Spinal cord (tissue), 10 donors: ENCODE data around the gene LDHB. TPM values are rescaled to one million over a fixed set of nuclear protein-coding genes. Genes with fewer than 3 reads are reported as not detected.
"Not testable (repeated sequence)": the region's sequence is repeated elsewhere in the genome, so short reads cannot be mapped to it uniquely, and the experiment has no call there.

Source experiments
- DNase-seq, 6 donors: peaks; one replicate each; pipeline versions ENCODE4 v3.0.0 to v3.0.0-alpha.2; 2013 to 2015; ENCODE audit warnings: low spot score in 6 of 6, low read depth in 4 of 6
- H3K27ac ChIP-seq: one replicate; pipeline ENCODE4 v1.5.1; 2013; ENCODE audit warnings: low read depth, low read length, control low read depth
- H3K27me3 ChIP-seq: one replicate; pipeline ENCODE4 v1.6.1; 2013; ENCODE audit warnings: low read length; ENCODE audit not compliant: control insufficient read depth, insufficient read depth
- H3K36me3 ChIP-seq: one replicate; pipeline ENCODE4 v1.6.1; 2013; ENCODE audit warnings: low read length; ENCODE audit not compliant: control insufficient read depth, insufficient read depth
- H3K4me1 ChIP-seq: one replicate; pipeline ENCODE4 v1.6.1; 2013; ENCODE audit warnings: low read length; ENCODE audit not compliant: control insufficient read depth, insufficient read depth
- H3K4me3 ChIP-seq: one replicate; pipeline ENCODE4 v1.5.1; 2013; ENCODE audit warnings: low read depth, low read length, control low read depth
- H3K9me3 ChIP-seq: one replicate; pipeline ENCODE4 v1.6.1; 2013; ENCODE audit warnings: low read length; ENCODE audit not compliant: control insufficient read depth, insufficient read depth
- WGBS: methylation state at CpG from one replicate; pipeline ENCODE4 v1.1.5; 2013; ENCODE audit warnings: missing lambda C conversion rate; ENCODE audit not compliant: insufficient coverage; 5-methylcytosine and 5-hydroxymethylcytosine counted together
- polyA plus RNA-seq, 2 donors: library from polyadenylated mRNA; unstranded; fragments of 120-200 nt; gene quantifications; one replicate each; pipeline ENCODE4 v1.2.1, GENCODE V29; 2013; ENCODE audit not compliant: insufficient read length in 2 of 2
- total RNA-seq, 2 donors: library from RNA; depleted of rRNA in 1 of 2; stranded (reverse); fragments of 120-200 nt in 1 of 2; fragments of >200 nt in 1 of 2; gene quantifications; one replicate each; pipeline versions ENCODE4 v1.2.3 to v1.2.4, GENCODE V29; 2013 to 2014
- donor health status: healthy.

The LDHB gene
- total and polyA plus RNA-seq, 4 donors = 648 to 988 (median 846) TPM

DNA sequence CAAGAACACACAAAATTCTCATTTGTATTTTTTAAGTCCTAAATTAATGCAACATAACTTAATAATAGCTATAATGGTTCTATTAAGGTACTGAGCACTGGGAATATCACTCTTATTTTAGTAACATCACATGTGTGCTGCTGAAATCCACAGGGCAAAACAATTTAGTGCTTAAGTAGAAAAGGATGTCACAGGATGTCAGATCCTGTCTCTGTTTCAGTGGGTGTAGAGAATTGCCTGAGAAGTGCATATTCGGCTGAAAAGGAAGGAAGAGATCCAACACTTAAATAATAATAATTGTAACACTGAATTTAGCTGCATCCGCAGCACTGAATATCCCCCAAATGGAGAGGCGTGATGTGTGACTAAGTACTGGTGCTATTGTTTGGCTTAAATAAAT, 8.6 kb downstream of the LDHB start:
- Histone ChIP-seq H3K36me3 (peaks cover 25% of the 10 kb centered on the region), H3K27me3 (no peaks in the 10 kb centered on the region), H3K9me3 (no peaks in the 10 kb centered on the region), H3K4me3 (no peak overlapping the region), H3K27ac (no peak overlapping the region), H3K4me1 (no peaks in the 10 kb centered on the region)
- WGBS = no CpG with 5 or more reads among the region's 3 CpGs
- DNase-seq = no peak

DNA sequence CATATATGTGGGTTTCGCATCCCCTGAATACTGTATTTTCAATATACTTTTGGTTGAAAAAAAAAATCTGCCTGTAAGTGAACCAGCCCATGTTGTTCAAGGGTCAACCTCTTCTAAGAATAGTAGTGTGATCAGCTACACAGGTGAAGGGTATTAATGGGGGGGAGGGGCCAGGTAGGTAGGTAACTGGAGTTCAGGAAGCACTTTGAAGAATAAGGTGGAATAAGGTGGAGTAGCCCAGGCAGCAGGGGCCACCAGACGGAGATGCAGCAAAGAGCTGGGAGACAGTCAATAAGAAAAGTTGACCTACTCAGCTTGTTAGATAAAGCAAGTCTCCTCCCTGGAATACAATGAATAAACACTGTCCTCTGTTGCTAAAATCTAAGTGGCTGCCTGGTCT, 9.3 kb downstream of the LDHB start:
- no CpG with 5 or more reads among the region's 2 CpGs for WGBS
- Histone ChIP-seq H3K4me1 (no peaks in the 10 kb centered on the region), H3K27ac (no peak overlapping the region), H3K36me3 (peaks cover 25% of the 10 kb centered on the region), H3K27me3 (no peaks in the 10 kb centered on the region), H3K9me3 (no peaks in the 10 kb centered on the region), H3K4me3 (no peak overlapping the region)
- DNase-seq = no peak

DNA sequence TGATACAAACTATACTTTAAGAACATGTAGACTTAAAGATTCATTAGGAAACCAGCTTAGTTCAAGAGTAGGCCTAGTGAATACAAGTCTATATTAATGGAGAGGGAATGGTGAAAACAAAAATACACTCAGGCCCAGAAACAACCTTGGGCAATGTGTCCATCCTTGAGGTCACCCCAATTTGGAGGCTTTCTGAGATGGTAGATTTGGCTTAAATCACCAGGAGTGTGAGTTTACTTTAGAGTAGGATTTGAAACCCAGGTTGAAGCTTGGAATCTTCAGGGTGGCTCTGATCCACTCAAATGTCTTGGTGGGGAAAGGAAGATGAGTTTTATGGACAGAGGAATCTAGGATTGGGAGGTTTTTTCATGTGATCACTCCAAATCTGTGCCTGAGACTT, 10.5 kb downstream of the LDHB start:
- H3K36me3 ChIP-seq = peaks cover 25% of the 10 kb centered on the region

DNA sequence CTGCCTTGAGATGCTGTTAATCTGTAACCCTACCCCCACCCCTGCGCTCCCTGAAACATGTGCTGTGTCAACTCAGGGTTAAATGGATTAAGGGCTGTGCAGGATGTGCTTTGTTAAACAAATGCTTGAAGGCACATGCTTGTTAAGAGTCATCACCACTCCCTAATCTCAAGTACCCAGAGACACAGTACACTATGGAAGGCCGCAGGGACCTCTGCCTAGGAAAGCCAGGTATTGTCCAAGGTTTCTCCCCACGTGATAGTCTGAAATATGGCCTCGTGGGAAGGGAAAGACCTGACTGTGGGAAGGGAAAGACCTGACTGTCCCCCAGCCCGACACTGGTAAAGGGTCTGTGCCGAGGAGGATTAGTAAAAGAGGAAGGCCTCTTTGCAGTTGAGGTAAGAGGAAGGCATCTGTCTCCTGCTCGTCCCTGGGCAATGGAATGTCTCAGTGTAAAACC, 12.6 kb downstream of the LDHB start:
- 58% methylated on average over 2 of the region's 7 CpGs for WGBS
- DNase-seq = not testable (repeated sequence)

More for the DNA sequence above, 10.5 kb downstream of the LDHB start:
- no peak for DNase-seq
- Histone ChIP-seq H3K27me3 (no peaks in the 10 kb centered on the region), H3K9me3 (no peaks in the 10 kb centered on the region), H3K27ac (no peak overlapping the region), H3K4me3 (no peak overlapping the region), H3K4me1 (no peaks in the 10 kb centered on the region)

DNA sequence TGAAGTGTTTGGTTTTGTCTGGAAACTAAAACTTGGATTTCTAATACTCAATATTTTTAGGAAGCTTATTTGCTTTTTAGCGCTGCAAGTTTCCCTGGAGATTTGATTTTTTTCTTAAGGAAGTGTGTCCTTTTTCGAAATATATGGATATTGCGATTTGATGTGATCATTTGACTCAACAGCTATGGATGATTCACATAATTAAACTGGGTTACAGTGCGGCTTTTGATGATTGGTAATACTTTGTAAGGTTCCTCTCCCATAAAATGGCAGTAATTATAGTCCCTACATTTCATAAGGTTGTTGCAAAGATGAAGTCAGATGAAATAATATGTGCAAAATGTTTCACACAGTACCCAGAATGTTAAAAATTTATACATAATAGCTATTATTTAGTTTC, 13.1 kb downstream of the LDHB start:
- H3K4me3 ChIP-seq = no peak overlapping the region
- H3K9me3 ChIP-seq = no peaks in the 10 kb centered on the region
- DNase-seq = no peak
- no CpG with 5 or more reads among the region's 4 CpGs for WGBS
- H3K36me3 ChIP-seq = peaks cover 22% of the 10 kb centered on the region
- H3K4me1 ChIP-seq = no peaks in the 10 kb centered on the region
- H3K27ac ChIP-seq = no peak overlapping the region
- no peaks in the 10 kb centered on the region for H3K27me3 ChIP-seq

More for the DNA sequence above, 12.6 kb downstream of the LDHB start:
- not testable (repeated sequence) for H3K27me3 ChIP-seq, H3K9me3 ChIP-seq, H3K27ac ChIP-seq, H3K4me1 ChIP-seq, H3K4me3 ChIP-seq
- H3K36me3 ChIP-seq = peaks cover 22% of the 10 kb centered on the region

DNA sequence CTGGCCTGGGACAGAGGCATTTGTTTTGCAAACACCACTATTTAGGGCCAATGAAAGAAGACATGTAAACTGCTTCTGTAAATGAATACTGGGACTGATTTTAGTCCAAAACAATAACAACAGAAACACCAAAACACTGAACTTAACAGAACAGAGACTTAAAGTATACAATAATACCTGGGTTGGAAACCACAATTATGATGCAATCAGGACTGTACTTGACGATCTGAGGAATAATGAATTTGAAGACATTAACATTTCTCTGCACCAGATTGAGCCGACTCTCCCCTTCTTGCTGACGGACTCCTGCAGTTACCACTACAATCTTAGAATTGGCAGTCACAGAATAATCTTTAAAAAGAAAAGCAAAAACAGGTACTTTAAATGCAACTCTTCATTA, 13.9 kb downstream of the LDHB start:
- H3K36me3 ChIP-seq = peaks cover 22% of the 10 kb centered on the region
- H3K9me3 ChIP-seq = no peaks in the 10 kb centered on the region
- no peaks in the 10 kb centered on the region for H3K4me1 ChIP-seq
- whole genome bisulfite sequencing = no CpG with 5 or more reads among the region's 3 CpGs
- H3K4me3 ChIP-seq = no peak overlapping the region
- H3K27me3 ChIP-seq = no peaks in the 10 kb centered on the region
- DNase-seq = no peak
- no peak overlapping the region for H3K27ac ChIP-seq

DNA sequence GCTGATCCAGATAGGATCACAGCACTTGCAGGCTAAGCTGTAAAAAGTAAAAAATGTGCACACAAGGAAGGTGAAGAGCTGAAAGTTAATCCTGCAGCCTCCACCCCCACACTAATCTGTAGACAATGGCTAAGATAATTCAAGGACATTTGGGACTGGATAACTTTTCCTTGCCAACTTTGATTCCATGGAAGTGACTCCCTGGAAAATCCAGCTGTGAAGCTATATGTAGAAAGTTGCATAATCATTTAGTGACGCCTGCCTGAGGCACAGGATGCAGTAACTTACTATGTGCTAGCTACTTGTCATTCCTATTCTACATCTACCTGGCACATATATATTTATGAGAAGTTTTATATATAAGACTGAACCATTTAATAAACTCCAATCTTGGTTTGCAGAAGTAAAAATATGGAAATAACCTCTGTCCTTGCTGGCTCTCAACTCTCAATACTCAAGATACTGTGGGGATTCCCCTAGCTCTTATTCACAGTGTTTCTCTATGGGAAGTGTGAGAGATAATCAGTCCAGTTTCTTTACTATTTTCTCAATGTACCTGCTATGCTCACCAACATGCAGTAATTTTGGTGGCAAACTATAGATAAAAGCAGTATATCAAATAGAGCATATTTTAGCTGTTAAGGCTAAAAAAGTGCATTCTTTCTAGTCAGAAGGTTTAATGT, 14.8 kb downstream of the LDHB start:
- H3K4me3 ChIP-seq = no peak overlapping the region
- no peaks in the 10 kb centered on the region for H3K4me1 ChIP-seq
- H3K9me3 ChIP-seq = no peaks in the 10 kb centered on the region
- H3K27ac ChIP-seq = no peak overlapping the region
- peaks cover 19% of the 10 kb centered on the region for H3K36me3 ChIP-seq
- DNase-seq = no peak
- no peaks in the 10 kb centered on the region for H3K27me3 ChIP-seq
- no CpG with 5 or more reads among the region's 1 CpG for WGBS

DNA sequence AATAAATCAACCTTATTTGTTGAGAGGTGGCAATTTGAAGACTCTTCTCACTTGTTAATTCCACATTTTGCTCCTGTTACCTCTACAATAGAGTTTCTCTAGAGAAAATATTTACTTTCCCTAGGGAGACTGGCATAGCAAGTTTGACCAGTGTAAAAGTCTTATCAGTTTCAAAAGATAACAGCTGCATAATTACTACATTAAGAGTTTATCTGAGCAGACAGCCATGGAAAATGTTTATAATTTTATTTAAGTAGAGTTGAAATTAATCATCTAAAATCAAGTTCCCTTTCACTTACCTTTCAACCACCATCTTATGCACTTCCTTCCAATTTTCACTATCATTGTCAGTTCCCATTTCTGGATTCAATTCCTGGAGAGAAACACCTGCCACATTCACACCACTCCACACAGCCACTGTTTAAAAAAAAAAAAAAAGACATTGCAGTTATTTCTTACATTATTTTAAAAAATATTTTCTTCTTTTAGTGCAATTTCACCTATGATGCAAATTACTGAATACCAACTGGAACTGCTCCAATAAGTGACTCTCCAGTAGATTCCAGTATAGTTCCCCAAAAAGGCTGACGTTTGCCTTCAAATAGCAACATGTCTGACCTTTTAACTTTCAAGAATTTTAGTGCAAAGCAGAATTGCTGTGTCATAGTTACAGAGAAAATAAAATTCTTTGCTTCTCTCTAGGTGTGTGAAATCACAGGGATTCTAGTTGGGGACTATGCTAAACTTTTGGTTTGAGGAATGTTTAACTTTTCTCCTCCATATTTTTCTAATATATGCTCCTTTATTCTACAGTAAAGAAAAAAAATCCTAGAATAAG, 19.4 kb downstream of the LDHB start:
- H3K27ac ChIP-seq = no peak overlapping the region

DNA sequence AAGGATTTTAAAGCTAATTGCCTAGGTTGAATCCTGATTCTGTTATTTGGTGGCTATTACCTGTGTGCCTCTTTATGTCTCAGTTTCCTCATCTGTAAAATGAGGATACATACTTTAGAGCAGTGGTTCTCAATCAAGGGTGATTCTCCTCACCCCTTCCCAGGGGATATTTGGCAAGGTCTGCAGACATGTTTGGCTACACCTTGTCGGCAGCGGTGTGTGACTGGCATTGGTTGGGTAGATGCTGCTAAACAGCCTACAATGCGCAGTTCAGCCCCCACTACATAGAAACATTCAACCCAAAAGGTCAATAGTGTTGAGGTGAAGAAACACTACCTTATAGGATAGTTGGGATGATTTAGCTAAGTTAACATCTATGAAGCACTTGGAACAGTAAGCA, 23.4 kb downstream of the LDHB start:
- WGBS = no CpG with 5 or more reads among the region's 3 CpGs
- Histone ChIP-seq H3K27me3 (no peaks in the 10 kb centered on the region), H3K9me3 (no peaks in the 10 kb centered on the region), H3K4me1 (no peaks in the 10 kb centered on the region), H3K4me3 (no peak overlapping the region), H3K36me3 (no peaks in the 10 kb centered on the region), H3K27ac (no peak overlapping the region)
- no peak for DNase-seq

More for the DNA sequence above, 19.4 kb downstream of the LDHB start:
- no peak for DNase-seq
- WGBS = no CpG with 5 or more reads among the region's 1 CpG
- Histone ChIP-seq H3K4me3 (no peak overlapping the region), H3K27me3 (no peaks in the 10 kb centered on the region), H3K4me1 (no peaks in the 10 kb centered on the region), H3K9me3 (no peaks in the 10 kb centered on the region), H3K36me3 (peaks cover 4% of the 10 kb centered on the region)

DNA sequence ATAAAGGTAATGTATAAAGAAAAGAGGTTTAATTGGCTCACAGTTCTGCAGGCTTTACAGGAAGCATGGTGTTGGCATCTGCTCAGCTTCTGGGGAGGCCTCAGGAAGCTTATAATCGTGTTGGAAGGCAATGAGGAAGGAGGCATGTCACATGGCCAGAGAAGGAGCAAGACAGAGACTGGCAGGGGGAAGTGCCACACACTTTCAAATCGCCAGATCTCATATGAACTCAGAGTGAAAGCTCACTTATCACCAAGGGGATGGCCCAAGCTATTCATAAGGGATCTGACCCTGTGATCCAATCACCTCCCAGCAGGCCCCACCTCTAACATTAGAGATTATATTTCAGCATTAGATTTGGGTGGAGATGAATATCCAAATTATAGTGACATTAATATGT, 26.3 kb downstream of the LDHB start:
- Histone ChIP-seq H3K27ac (no peak overlapping the region), H3K4me3 (no peak overlapping the region), H3K4me1 (no peaks in the 10 kb centered on the region), H3K9me3 (no peaks in the 10 kb centered on the region), H3K36me3 (no peaks in the 10 kb centered on the region), H3K27me3 (no peaks in the 10 kb centered on the region)
- 45% methylated on average over 2 of the region's 2 CpGs for WGBS
- no peak for DNase-seq
